Stimulated activated CD8-positive, alpha-beta memory T cell treated with anti-CD3 and anti-CD28 coated beads, Interleukin-4, amount 100 ng/mL, for 4 hours (primary cell): ENCODE results near the gene PDZRN4.
"Not testable (repeated sequence)": the region's sequence is repeated elsewhere in the genome, so short reads cannot be mapped to it uniquely, and the experiment has no call there.

Experiments
- DNase-seq, 2 donors: peaks; one replicate each; pipeline ENCODE4 v3.0.0-alpha.2; 2020; ENCODE audit warnings: low read depth in 2 of 2, low spot score in 1 of 2

PDZRN4 gene

GRCh38 chr12:41188058-41188840 is at the start of gene PDZRN4:
TSS of gene PDZRN4 (plus strand) at chr12:41188320.
- no peak for DNase-seq

GRCh38 chr12:41140117-41140516 is 48.0 kb upstream of the PDZRN4 start:
- DNase-seq: no peak

GRCh38 chr12:41141104-41141503 is 47.0 kb upstream of the PDZRN4 start:
- no peak for DNase-seq

GRCh38 chr12:41142376-41142775 is 45.7 kb upstream of the PDZRN4 start:
- no peak for DNase-seq

GRCh38 chr12:41151793-41152192 is 36.3 kb upstream of the PDZRN4 start:
- no peak for DNase-seq

- DNase-seq: no peak
Observed at GRCh38 chr12:41162461-41162860, 25.7 kb upstream of the PDZRN4 start.

- no peak for DNase-seq
Observed at GRCh38 chr12:41167701-41168100, 20.4 kb upstream of the PDZRN4 start.

GRCh38 chr12:41174602-41175001 is 13.5 kb upstream of the PDZRN4 start:
- DNase-seq: no peak

GRCh38 chr12:41179507-41179906 is 8.6 kb upstream of the PDZRN4 start:
- not testable (repeated sequence) for DNase-seq

GRCh38 chr12:41184864-41185263 is 3.3 kb upstream of the PDZRN4 start:
- DNase-seq: no peak

GRCh38 chr12:41186026-41186425 is 2.1 kb upstream of the PDZRN4 start:
- no peak for DNase-seq

GRCh38 chr12:41188841-41189394 is 798 bp downstream of the PDZRN4 start:
- no peak for DNase-seq

- no peak for DNase-seq
Observed at GRCh38 chr12:41189395-41190251, 1.5 kb downstream of the PDZRN4 start.

GRCh38 chr12:41190338-41190737 is 2.2 kb downstream of the PDZRN4 start:
- no peak for DNase-seq

- DNase-seq: not testable (repeated sequence)
Observed at GRCh38 chr12:41191549-41191948, 3.4 kb downstream of the PDZRN4 start.

GRCh38 chr12:41193311-41193710 is 5.2 kb downstream of the PDZRN4 start:
- no peak for DNase-seq

GRCh38 chr12:41202051-41202450 is 13.9 kb downstream of the PDZRN4 start:
- no peak for DNase-seq

GRCh38 chr12:41205070-41205709 is 17.1 kb downstream of the PDZRN4 start:
- no peak for DNase-seq

- no peak for DNase-seq
Observed at GRCh38 chr12:41206298-41206697, 18.2 kb downstream of the PDZRN4 start.

GRCh38 chr12:41211448-41211847 is 23.3 kb downstream of the PDZRN4 start:
- DNase-seq: no peak

GRCh38 chr12:41212625-41213024 is 24.5 kb downstream of the PDZRN4 start:
- no peak for DNase-seq
